ENCODE results near the gene STH.

The STH gene

DNA sequence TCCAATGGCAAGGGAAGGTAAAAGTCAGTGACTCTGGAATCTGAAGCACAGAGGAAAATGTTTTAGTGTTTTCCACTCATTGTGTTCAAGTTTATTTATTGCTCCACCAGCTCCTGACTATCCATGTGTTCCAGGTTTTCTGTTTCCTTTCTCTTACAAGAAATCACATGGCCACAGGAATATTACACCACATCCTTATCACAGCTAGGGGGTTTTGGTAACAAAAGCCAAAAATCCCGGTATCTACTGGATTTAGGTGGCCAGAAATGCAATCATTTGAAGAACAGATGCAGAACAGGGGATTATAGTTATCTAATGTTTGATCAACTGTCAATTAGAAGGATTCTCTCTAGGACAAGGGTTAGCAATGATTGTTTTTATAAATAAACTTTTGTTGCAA, 47.9 kb downstream of the STH start:
- no peak for DNase-seq (ENCODE audit: low read depth in 2 of 2)

GRCh38 chr17:46047398-46047797, 48.3 kb downstream of the STH start:
- no peak for DNase-seq (ENCODE audit: low read depth in 2 of 2)

DNA sequence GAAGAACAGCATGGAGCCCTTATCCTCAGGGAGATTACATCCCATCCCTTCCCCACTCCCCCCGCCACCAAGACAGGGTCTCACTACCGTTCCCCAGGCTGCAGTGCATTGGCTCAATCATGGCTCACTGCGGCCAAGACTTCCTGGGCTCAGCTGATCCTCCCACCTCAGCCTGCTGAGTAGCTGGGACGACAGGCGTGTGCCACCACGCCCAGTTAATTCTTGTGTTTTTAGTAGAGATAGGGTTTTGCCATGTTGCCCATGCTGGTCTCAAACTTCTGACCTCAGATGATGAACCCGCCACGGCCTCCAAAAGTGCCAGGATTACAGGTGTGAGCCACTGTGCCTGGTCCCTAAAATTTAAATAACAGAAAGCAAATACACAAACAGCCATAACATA, 48.8 kb downstream of the STH start:
- no peak for DNase-seq (ENCODE audit: low read depth in 2 of 2)
